IPS DF 6.9 (cell line): Measurements from ENCODE around the gene AP4E1.

ENCODE experiments used
- DNase-seq: peaks from one replicate; pipeline ENCODE4 v3.0.0-alpha.2; 2013; ENCODE audit warnings: low read depth, low spot score
- H3K27ac ChIP-seq: one replicate; pipeline ENCODE4 v1.5.1; 2013; ENCODE audit warnings: low read length, control low read depth
- H3K27me3 ChIP-seq: 2 replicates; pipeline ENCODE4 v1.6.1; 2013; ENCODE audit warnings: mild to moderate bottlenecking, low read length; ENCODE audit not compliant: control insufficient read depth, insufficient read depth
- H3K36me3 ChIP-seq: 2 replicates; pipeline ENCODE4 v1.6.1; 2013; ENCODE audit warnings: low read length; ENCODE audit not compliant: control insufficient read depth, insufficient read depth
- H3K4me1 ChIP-seq: 2 replicates; pipeline ENCODE4 v1.6.1; 2013; ENCODE audit warnings: low read length; ENCODE audit not compliant: control insufficient read depth, insufficient read depth
- H3K4me3 ChIP-seq: 2 replicates; pipeline ENCODE4 v1.5.1; 2013; ENCODE audit warnings: mild to moderate bottlenecking, low read length
- H3K9me3 ChIP-seq: 2 replicates; pipeline ENCODE4 v1.6.1; 2013; ENCODE audit warnings: low read length, inconsistent platforms; ENCODE audit not compliant: control insufficient read depth, insufficient read depth
- WGBS: extraction: QIAGEN DNeasy Blood & Tissue Kit; methylation state at CpG from one replicate; pipeline ENCODE4 v1.1.7; 2013; ENCODE audit warnings: mixed read lengths, missing lambda C conversion rate; ENCODE audit not compliant: insufficient read length, insufficient coverage; 5-methylcytosine and 5-hydroxymethylcytosine counted together

The AP4E1 gene

DNA sequence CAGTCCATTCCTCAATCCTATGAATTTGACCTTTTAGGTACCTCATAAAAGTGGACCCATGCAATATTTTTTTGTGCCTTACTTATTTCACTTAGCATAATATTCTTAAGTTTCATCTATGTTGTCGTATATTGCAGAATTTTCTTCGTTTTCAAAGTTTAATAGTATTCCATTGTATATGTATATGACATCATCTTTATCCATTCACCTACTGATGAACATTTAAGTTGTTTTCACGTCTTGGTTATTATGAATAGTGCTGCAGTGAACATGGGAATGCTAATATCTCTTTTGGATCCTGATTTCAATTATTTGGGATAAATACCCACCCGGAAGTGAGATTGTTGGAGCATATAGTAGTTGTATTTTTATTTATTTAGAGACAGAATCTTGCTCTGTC is 65.1 kb downstream of the AP4E1 start:
- H3K36me3 ChIP-seq: no peaks in the 10 kb centered on the region
- WGBS: no CpG with 5 or more reads among the region's 4 CpGs

DNA sequence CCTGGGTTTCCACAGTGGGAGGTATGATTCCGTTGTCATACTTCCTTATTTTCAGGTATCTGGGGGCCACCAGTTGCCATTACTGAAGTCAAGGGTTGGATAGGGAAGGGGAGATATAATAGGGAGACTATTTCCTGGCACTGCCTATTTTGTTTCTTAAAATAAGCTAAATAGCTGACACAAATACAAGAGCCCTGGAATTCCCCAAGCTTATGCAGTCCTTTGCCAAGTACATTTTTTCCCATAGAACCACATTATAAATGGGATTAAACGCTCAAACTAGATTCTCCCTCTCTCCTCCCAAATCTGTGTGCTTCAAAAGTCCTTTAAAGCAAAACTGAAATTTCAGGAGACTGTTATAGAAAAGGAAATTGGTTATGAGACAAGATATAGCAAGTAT is 68.7 kb downstream of the AP4E1 start:
- no CpG with 5 or more reads among the region's 2 CpGs for WGBS
- DNase-seq: no peak
- H3K9me3 ChIP-seq: no peaks in the 10 kb centered on the region
- no peaks in the 10 kb centered on the region for H3K27me3 ChIP-seq
- no peaks in the 10 kb centered on the region for H3K4me1 ChIP-seq
- H3K4me3 ChIP-seq: no peak overlapping the region
- no peak overlapping the region for H3K27ac ChIP-seq
- no peaks in the 10 kb centered on the region for H3K36me3 ChIP-seq

More for the DNA sequence above, 65.1 kb downstream of the AP4E1 start:
- no peaks in the 10 kb centered on the region for H3K9me3 ChIP-seq
- no peaks in the 10 kb centered on the region for H3K4me1 ChIP-seq
- no peak overlapping the region for H3K4me3 ChIP-seq
- H3K27me3 ChIP-seq: no peaks in the 10 kb centered on the region
- DNase-seq: no peak
- H3K27ac ChIP-seq: no peak overlapping the region

- H3K36me3 ChIP-seq: no peaks in the 10 kb centered on the region
- H3K27ac ChIP-seq: no peak overlapping the region
- no CpG with 5 or more reads among the region's 4 CpGs for WGBS
These were observed 70.1 kb downstream of the AP4E1 start for GRCh38 chr15:50978580-50978979.

DNA sequence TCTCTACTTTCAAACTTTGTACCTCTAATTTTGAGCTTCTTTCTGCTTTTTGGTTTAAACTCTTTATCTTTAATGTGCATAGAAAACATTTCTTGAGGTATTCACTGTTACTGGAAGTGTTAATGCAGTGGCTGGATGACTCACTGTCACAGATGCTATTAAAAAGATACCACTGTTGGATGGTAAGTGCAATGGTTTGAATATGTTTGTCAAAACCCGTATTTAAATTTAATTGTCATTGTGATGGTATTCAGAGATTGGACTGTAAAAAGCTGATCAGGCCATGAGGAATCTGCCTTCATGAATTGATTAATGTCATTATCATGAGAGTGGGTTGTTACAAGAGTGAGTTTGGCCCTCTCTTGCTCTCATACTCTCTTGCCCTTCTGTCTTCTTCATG is 70.6 kb downstream of the AP4E1 start:
- H3K27me3 ChIP-seq: no peaks in the 10 kb centered on the region
- H3K4me1 ChIP-seq: no peaks in the 10 kb centered on the region
- no peaks in the 10 kb centered on the region for H3K36me3 ChIP-seq
- no peak overlapping the region for H3K4me3 ChIP-seq
- WGBS: no CpG with 5 or more reads among the region's 1 CpG
- H3K27ac ChIP-seq: no peak overlapping the region
- no peak for DNase-seq
- H3K9me3 ChIP-seq: no peaks in the 10 kb centered on the region

More at GRCh38 chr15:50978580-50978979, 70.1 kb downstream of the AP4E1 start:
- H3K4me1 ChIP-seq: no peaks in the 10 kb centered on the region
- H3K27me3 ChIP-seq: no peaks in the 10 kb centered on the region
- DNase-seq: no peak
- no peaks in the 10 kb centered on the region for H3K9me3 ChIP-seq
- H3K4me3 ChIP-seq: no peak overlapping the region

DNA sequence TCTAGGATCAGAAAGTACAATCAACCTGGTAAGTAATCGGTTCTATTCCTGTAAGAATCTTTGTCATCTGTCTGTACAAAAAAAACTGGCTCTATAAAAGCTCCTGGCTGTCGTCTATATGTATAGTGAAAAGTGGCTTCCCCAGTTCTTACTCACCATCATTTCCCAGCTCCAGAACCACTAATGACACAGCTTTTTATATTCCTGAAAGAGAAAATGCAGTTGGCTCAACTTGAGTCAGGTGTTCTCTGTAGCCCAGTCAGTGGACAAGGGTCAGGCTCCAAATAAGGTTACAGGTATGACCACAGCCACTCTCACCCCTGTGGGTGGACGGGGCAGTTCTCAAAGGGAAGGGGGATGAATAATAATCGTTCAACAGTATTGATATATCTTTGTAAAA is 85.1 kb downstream of the AP4E1 start:
- Histone ChIP-seq H3K27ac (no peak overlapping the region), H3K4me1 (peaks cover 3% of the 10 kb centered on the region), H3K4me3 (no peak overlapping the region), H3K27me3 (no peaks in the 10 kb centered on the region), H3K9me3 (no peaks in the 10 kb centered on the region), H3K36me3 (no peaks in the 10 kb centered on the region; the same call in 1 of the 2 replicates)
- no CpG with 5 or more reads among the region's 4 CpGs for WGBS
- DNase-seq: no peak

DNA sequence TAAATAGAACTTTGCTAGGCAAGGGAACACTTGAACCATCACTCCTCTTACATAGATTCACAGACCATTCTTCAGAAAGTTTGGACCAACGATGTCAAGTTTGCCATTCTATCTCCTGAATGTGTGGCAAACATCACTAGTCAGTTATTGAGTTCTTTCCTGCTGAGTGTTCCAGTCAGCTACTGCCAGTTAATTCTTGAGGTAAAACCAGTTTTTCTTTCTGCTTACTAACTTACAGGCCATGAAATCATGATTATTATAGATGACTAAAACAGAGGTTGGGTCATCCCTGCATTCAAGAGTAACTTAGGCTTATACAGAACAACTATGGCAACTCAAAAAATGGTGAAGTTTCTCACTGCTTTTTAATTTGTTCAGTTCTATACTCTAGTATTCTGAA is 88.2 kb downstream of the AP4E1 start:
- no CpG with 5 or more reads among the region's 1 CpG for WGBS
- no peak for DNase-seq
- no peak overlapping the region for H3K27ac ChIP-seq
- H3K4me1 ChIP-seq: no peaks in the 10 kb centered on the region
- no peaks in the 10 kb centered on the region; the same call in 1 of the 2 replicates for H3K36me3 ChIP-seq
- no peaks in the 10 kb centered on the region for H3K9me3 ChIP-seq
- no peaks in the 10 kb centered on the region for H3K27me3 ChIP-seq
- H3K4me3 ChIP-seq: no peak overlapping the region

DNA sequence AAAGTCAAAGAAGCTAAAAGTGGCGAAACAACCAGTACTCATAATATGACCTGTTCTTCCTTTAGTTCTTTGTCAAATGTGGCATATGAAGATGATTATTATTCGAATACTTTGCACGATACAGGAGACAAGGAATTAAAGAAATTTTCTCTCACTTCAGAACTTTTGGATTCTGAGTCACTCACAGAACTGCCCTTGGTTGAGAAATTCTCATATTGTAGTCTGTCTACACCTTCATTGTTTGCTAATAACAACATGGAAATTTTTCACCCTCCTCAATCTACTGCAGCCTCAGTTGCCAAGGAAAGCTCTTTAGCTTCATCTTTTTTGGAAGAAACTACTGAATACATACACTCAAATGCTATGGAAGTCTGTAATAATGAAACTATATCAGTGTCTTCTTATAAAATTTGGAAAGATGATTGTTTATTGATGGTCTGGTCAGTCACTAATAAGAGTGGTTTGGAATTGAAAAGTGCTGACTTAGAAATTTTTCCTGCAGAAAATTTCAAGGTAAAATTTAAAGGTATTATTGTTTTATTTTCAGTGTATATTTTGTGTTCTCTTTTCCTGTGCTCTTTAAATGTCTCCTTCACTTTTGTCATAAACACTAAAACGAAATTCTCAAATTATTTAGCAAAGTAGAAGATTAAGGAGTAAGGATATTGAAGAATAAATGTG is 89.0 kb downstream of the AP4E1 start:
- no peaks in the 10 kb centered on the region for H3K4me1 ChIP-seq
- no peak overlapping the region for H3K4me3 ChIP-seq
- DNase-seq: no peak
- H3K27me3 ChIP-seq: no peaks in the 10 kb centered on the region
- H3K36me3 ChIP-seq: no peaks in the 10 kb centered on the region; the same call in 1 of the 2 replicates
- no CpG with 5 or more reads among the region's 4 CpGs for WGBS
- no peak overlapping the region for H3K27ac ChIP-seq
- no peaks in the 10 kb centered on the region for H3K9me3 ChIP-seq

GRCh38 chr15:51004103-51004551 is 95.6 kb downstream of the AP4E1 start:
- peaks cover 2% of the 10 kb centered on the region; the same call in 1 of the 2 replicates for H3K4me1 ChIP-seq
- no peak overlapping the region for H3K27ac ChIP-seq
- H3K4me3 ChIP-seq: no peak overlapping the region
- no CpG with 5 or more reads among the region's 3 CpGs for WGBS
- no peaks in the 10 kb centered on the region; the same call in 1 of the 2 replicates for H3K36me3 ChIP-seq
- no peaks in the 10 kb centered on the region for H3K27me3 ChIP-seq
- no peaks in the 10 kb centered on the region for H3K9me3 ChIP-seq
- DNase-seq: no peak

DNA sequence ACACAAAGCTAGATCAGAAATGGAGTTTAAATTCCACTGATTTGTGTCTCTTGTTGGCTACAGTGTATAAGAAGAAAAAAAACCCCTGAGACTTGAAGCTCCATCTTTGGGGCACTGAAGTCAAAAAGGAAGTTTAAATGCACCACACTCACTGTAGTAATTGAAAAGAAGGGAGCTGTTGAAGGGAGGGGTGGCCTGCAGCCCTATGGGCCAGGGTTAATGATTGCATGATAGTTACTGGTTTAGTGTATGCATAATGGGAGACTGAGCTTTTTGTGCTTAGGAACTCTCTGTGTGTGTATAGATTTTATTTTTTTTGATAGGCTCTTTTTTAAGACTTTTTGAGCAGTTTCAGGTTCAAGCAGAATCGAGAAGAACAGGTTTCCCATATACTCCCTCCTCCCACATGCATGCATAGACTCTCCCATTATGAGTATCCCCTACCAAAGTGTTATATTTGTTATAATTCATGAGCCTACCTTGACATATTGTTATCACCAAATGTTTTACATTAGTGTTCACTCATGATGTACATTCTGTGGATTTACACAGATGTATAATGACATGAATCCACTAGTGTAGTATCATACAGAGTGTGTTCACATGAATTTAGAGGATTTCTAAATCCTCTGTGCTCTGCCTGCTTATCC is 98.0 kb downstream of the AP4E1 start:
- Histone ChIP-seq H3K36me3 (no peaks in the 10 kb centered on the region; the same call in 1 of the 2 replicates), H3K27ac (no peak overlapping the region), H3K4me3 (no peak overlapping the region), H3K9me3 (no peaks in the 10 kb centered on the region), H3K4me1 (peaks cover 2% of the 10 kb centered on the region; the same call in 1 of the 2 replicates), H3K27me3 (no peaks in the 10 kb centered on the region)
- DNase-seq: no peak
- WGBS: no CpG with 5 or more reads among the region's 1 CpG

GRCh38 chr15:51007131-51007666 is 98.7 kb downstream of the AP4E1 start:
- no peak for DNase-seq
- Histone ChIP-seq H3K9me3 (no peaks in the 10 kb centered on the region), H3K4me3 (no peak overlapping the region), H3K27me3 (no peaks in the 10 kb centered on the region), H3K36me3 (no peaks in the 10 kb centered on the region; the same call in 1 of the 2 replicates), H3K27ac (no peak overlapping the region), H3K4me1 (peaks cover 2% of the 10 kb centered on the region; the same call in 1 of the 2 replicates)
- WGBS: no CpG with 5 or more reads among the region's 4 CpGs
